Activated CD4-positive, CD25-positive, alpha-beta regulatory T cell treated with anti-CD3 and anti-CD28 coated beads, Interleukin-2, amount 50 U/mL, for 72 hours (primary cell): Measurements from ENCODE around the gene CCDC191.

Source experiments
- DNase-seq: peaks from one replicate; pipeline ENCODE4 v3.0.0; 2021

CCDC191 gene

GRCh38 chr3:113954091-113954685, 102.1 kb downstream of the CCDC191 start:
- DNase-seq, result no peak

GRCh38 chr3:113953677-113954076, 102.6 kb downstream of the CCDC191 start:
- no peak for DNase-seq

- DNase-seq, result no peak
These were observed 103.4 kb downstream of the CCDC191 start for GRCh38 chr3:113952921-113953320.

GRCh38 chr3:113948015-113948917, 108.1 kb downstream of the CCDC191 start:
- peak; percentile 47 for DNase-seq

GRCh38 chr3:113947372-113948014, 108.8 kb downstream of the CCDC191 start, which contains the start of gene ZDHHC23:
Gene ZDHHC23, plus strand, starts transcription at chr3:113948013. Its CDS starts 790 bp downstream, at chr3:113948803.
- DNase-seq, result peak; percentile 73

- no peak for DNase-seq
These were observed 109.5 kb downstream of the CCDC191 start for GRCh38 chr3:113946831-113947230.

GRCh38 chr3:113927556-113927955, 128.8 kb downstream of the CCDC191 start:
- DNase-seq, result no peak

GRCh38 chr3:113914646-113915045, 141.7 kb downstream of the CCDC191 start:
- DNase-seq, result no peak
